Chondrocyte (in vitro differentiated cells): ENCODE results near the gene MYO19. TPM values are rescaled to one million over a fixed set of nuclear protein-coding genes. Genes with fewer than 3 reads are reported as not detected.
A peak's percentile ranks its signal among the peaks of the same experiment; 100 is the strongest.

Source experiments
- DNase-seq: peaks from one replicate; pipeline ENCODE4 v3.0.0; 2021; ENCODE audit warnings: mixed read lengths, low spot score
- H3K27ac Mint-ChIP-seq: one replicate; pipeline ENCODE4 v1.8.0; 2021; ENCODE audit warnings: mild to moderate bottlenecking, moderate library complexity, mixed read lengths; ENCODE audit not compliant: unreplicated experiment
- H3K27me3 Mint-ChIP-seq: 2 replicates; pipeline ENCODE4 v1.8.0; 2021; ENCODE audit warnings: low read depth, mixed read lengths
- H3K36me3 Mint-ChIP-seq: 2 replicates; pipeline ENCODE4 v1.8.0; 2021; ENCODE audit warnings: low read depth, mixed read lengths
- H3K4me1 Mint-ChIP-seq: 2 replicates; pipeline ENCODE4 v1.8.0; 2021; ENCODE audit warnings: low read depth, mild to moderate bottlenecking, mixed read lengths
- H3K4me3 Mint-ChIP-seq: one replicate; pipeline ENCODE4 v1.8.0; 2021; ENCODE audit warnings: mild to moderate bottlenecking, moderate library complexity, mixed read lengths; ENCODE audit not compliant: unreplicated experiment
- H3K9me3 Mint-ChIP-seq: 2 replicates; pipeline ENCODE4 v1.8.0; 2021; ENCODE audit warnings: low read depth, mixed read lengths
- CTCF ChIP-seq: fragments of 200-600 bp; sonication (generic); IDR thresholded peaks from 2 replicates; pipeline ENCODE4 v1.5.0; 2021; ENCODE audit warnings: antibody characterized with exemption, mild to moderate bottlenecking, moderate library complexity
- long read RNA-seq: library from polyadenylated mRNA; stranded (forward); transcript quantifications from one replicate; pipeline ENCODE4 v2.0.0, GENCODE V29; 2021
- total RNA-seq: library from RNA; stranded (reverse); gene quantifications from 3 replicates; pipeline ENCODE4 v1.2.1, GENCODE V29; 2021

Gene MYO19
- total RNA-seq = 51.5 to 75.6 TPM (median 52.6 TPM) in 3 replicates
- long read RNA-seq, full-length matches to known transcripts = 11 of 31 reads
- long read RNA-seq, partial matches to known transcripts = 3 of 31 reads
- long read RNA-seq, other reads (novel, unspliced or antisense) = 17 of 31 reads

GRCh38 chr17:36534840-36535668 lies at the start of gene MYO19, which contains the start of gene PIGW:
MYO19 (minus strand) TSS chr17:36534868; CDS start chr17:36532538, 2,330 bp downstream.
PIGW (plus strand) TSS chr17:36534987; CDS start chr17:36537102, 2,115 bp downstream.
- Mint-ChIP-seq H3K4me3 (peak within 1 kb of the TSS; percentile 97), H3K27me3 (no peaks in the 10 kb centered on the region), H3K36me3 (peaks cover 5% of the 10 kb centered on the region), H3K27ac (peak within 1 kb of the TSS; percentile 99), H3K9me3 (no peaks in the 10 kb centered on the region), H3K4me1 (peaks cover 17% of the 10 kb centered on the region)
- TF ChIP-seq CTCF = peak; percentile 49
- no peak for DNase-seq

GRCh38 chr17:36583787-36584186 lies 49.1 kb upstream of the MYO19 start:
- Mint-ChIP-seq H3K27me3 (no peaks in the 10 kb centered on the region), H3K9me3 (no peaks in the 10 kb centered on the region), H3K36me3 (peaks cover 24% of the 10 kb centered on the region), H3K27ac (no peak overlapping the region), H3K4me3 (no peak overlapping the region), H3K4me1 (peaks cover 8% of the 10 kb centered on the region)
- TF ChIP-seq CTCF = no peak
- DNase-seq = no peak

- Mint-ChIP-seq H3K27me3 (no peaks in the 10 kb centered on the region), H3K36me3 (peaks cover 20% of the 10 kb centered on the region), H3K9me3 (no peaks in the 10 kb centered on the region), H3K4me1 (peaks cover 18% of the 10 kb centered on the region), H3K4me3 (no peak overlapping the region), H3K27ac (no peak overlapping the region)
- no peak for DNase-seq
- no peak for TF ChIP-seq CTCF
These were observed 44.0 kb upstream of the MYO19 start for GRCh38 chr17:36578671-36579070.

- H3K27me3 Mint-ChIP-seq = no peaks in the 10 kb centered on the region
- no peak for TF ChIP-seq CTCF
- no peaks in the 10 kb centered on the region for H3K9me3 Mint-ChIP-seq
- H3K36me3 Mint-ChIP-seq = peaks cover 27% of the 10 kb centered on the region
- peaks cover 18% of the 10 kb centered on the region for H3K4me1 Mint-ChIP-seq
- no peak overlapping the region for H3K4me3 Mint-ChIP-seq
- DNase-seq = no peak
- no peak overlapping the region for H3K27ac Mint-ChIP-seq
These were observed 42.1 kb upstream of the MYO19 start for GRCh38 chr17:36576793-36577192.

- no peak for TF ChIP-seq CTCF
- Mint-ChIP-seq H3K27ac (no peak overlapping the region), H3K4me1 (peaks cover 18% of the 10 kb centered on the region), H3K9me3 (no peaks in the 10 kb centered on the region), H3K27me3 (no peaks in the 10 kb centered on the region), H3K36me3 (peaks cover 21% of the 10 kb centered on the region), H3K4me3 (no peak overlapping the region)
- no peak for DNase-seq
These were observed 40.4 kb upstream of the MYO19 start for GRCh38 chr17:36575028-36575427.
